Type B pancreatic cell (in vitro differentiated cells): ENCODE data around the gene F2. TPM values are rescaled to one million over a fixed set of nuclear protein-coding genes. Genes with fewer than 3 reads are reported as not detected.
A peak's percentile ranks its signal among the peaks of the same experiment; 100 is the strongest.
"Not testable (repeated sequence)": the region's sequence is repeated elsewhere in the genome, so short reads cannot be mapped to it uniquely, and the experiment has no call there.

Experiments used
- DNase-seq: peaks from one replicate; pipeline ENCODE4 v3.0.0; 2021; ENCODE audit warnings: mixed read lengths; ENCODE audit not compliant: unreplicated experiment; ENCODE audit errors: extremely low spot score
- H3K27ac Mint-ChIP-seq: 2 replicates; pipeline ENCODE4 v1.8.0; 2021; ENCODE audit warnings: mild to moderate bottlenecking, mixed read lengths
- H3K27me3 Mint-ChIP-seq: 2 replicates; pipeline ENCODE4 v1.8.0; 2021; ENCODE audit warnings: mixed read lengths
- H3K36me3 Mint-ChIP-seq: 2 replicates; pipeline ENCODE4 v1.8.0; 2021; ENCODE audit warnings: mixed read lengths
- H3K4me1 Mint-ChIP-seq: one replicate; pipeline ENCODE4 v1.8.0; 2021; ENCODE audit warnings: mixed read lengths; ENCODE audit not compliant: unreplicated experiment
- H3K4me3 Mint-ChIP-seq: 2 replicates; pipeline ENCODE4 v1.8.0; 2021; ENCODE audit warnings: mild to moderate bottlenecking, mixed read lengths
- H3K9me3 Mint-ChIP-seq: 2 replicates; pipeline ENCODE4 v1.8.0; 2021; ENCODE audit warnings: mixed read lengths
- CTCF ChIP-seq: fragments of 200-600 bp; sonication (generic); conservative IDR thresholded peaks from 2 replicates; pipeline ENCODE4 v1.5.0; 2021; ENCODE audit warnings: antibody characterized with exemption, mild to moderate bottlenecking
- total RNA-seq: library from RNA; stranded (reverse); gene quantifications from 2 replicates; pipeline ENCODE4 v1.2.1, GENCODE V29; 2021; ENCODE audit warnings: low replicate concordance

F2 gene
- total RNA-seq, 1 donor from 2014 or later, result 9.5 TPM

GRCh38 chr11:46712874-46713576, 6.0 kb upstream of the F2 start:
- Mint-ChIP-seq H3K36me3 (no peaks in the 10 kb centered on the region), H3K9me3 (no peaks in the 10 kb centered on the region), H3K4me3 (no peak overlapping the region)

DNA sequence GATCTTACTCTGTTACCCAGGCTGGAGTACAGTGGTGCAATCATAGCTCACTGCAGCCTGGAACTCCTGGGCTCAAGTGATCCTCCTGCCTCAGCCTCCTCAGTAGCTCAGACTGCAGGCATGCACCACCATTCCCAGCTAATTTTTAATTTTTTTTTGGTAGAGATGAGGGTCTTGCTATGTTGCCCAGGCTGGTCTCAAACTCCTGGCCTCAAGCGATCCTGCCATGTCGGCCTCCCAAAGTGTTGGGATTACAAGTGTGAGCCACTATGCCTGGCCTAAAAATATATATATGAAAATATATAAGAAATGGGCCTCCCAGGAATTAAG, 1.2 kb upstream of the F2 start:
- not testable (repeated sequence) for H3K27me3 Mint-ChIP-seq, H3K9me3 Mint-ChIP-seq, DNase-seq, H3K4me1 Mint-ChIP-seq, H3K27ac Mint-ChIP-seq, H3K4me3 Mint-ChIP-seq, H3K36me3 Mint-ChIP-seq

More at GRCh38 chr11:46712874-46713576, 6.0 kb upstream of the F2 start:
- DNase-seq, result no peak
- no peak for TF ChIP-seq CTCF
- H3K4me1 Mint-ChIP-seq, result no peaks in the 10 kb centered on the region
- H3K27ac Mint-ChIP-seq, result no peak overlapping the region
- H3K27me3 Mint-ChIP-seq, result no peaks in the 10 kb centered on the region

DNA sequence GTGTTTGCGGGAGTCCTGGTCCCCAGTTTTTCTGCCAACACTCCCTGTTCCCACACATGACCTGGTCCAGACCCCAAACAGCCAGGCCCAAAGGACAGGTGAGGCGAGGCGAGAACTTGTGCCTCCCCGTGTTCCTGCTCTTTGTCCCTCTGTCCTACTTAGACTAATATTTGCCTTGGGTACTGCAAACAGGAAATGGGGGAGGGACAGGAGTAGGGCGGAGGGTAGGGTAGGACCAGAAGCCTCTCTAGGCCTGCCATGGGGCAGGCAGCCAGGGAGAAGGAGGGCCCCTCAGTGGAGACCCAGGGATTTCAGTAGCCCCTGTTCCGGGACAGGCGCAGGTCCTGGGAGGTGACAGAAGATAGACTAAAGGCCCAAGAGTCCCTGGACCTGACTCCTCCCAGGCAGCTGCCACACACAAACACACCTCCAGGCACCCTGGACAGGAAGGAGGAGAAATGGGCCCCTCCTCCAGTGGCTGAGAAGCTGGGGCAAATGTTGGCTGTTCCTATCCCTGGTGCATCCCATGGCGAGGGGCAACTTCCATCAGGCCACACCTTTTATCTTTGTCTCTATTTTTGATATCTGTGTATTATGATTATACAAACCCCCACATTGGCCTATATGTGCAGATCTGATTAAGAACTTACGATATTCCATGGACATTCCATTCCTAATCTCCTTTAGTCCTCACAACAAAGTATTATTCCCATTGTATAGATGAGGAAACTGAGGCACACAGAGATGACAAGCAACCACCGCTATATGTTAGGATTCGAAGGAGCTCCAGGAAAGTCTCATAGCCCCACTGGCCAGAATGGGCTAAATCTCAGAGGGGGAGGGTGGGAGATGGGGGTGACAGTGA, 626 bp upstream of the F2 start:
- no peak overlapping the region for H3K4me3 Mint-ChIP-seq
- H3K36me3 Mint-ChIP-seq, result no peaks in the 10 kb centered on the region
- no peak for TF ChIP-seq CTCF
- H3K27ac Mint-ChIP-seq, result peak overlapping the region; percentile 51
- no peaks in the 10 kb centered on the region for H3K9me3 Mint-ChIP-seq
- no peaks in the 10 kb centered on the region for H3K4me1 Mint-ChIP-seq
- no peak for DNase-seq
- no peaks in the 10 kb centered on the region for H3K27me3 Mint-ChIP-seq

- H3K4me1 Mint-ChIP-seq, result no peaks in the 10 kb centered on the region
- no peaks in the 10 kb centered on the region for H3K27me3 Mint-ChIP-seq
- no peak for TF ChIP-seq CTCF
- no peaks in the 10 kb centered on the region for H3K36me3 Mint-ChIP-seq
- H3K9me3 Mint-ChIP-seq, result no peaks in the 10 kb centered on the region
- H3K27ac Mint-ChIP-seq, result no peak overlapping the region
- no peak for DNase-seq
- H3K4me3 Mint-ChIP-seq, result no peak overlapping the region
These were observed 668 bp downstream of the F2 start for GRCh38 chr11:46719543-46720218.

- TF ChIP-seq CTCF, result no peak
- H3K4me1 Mint-ChIP-seq, result no peaks in the 10 kb centered on the region
- no peak overlapping the region for H3K4me3 Mint-ChIP-seq
- DNase-seq, result no peak
- no peaks in the 10 kb centered on the region for H3K27me3 Mint-ChIP-seq
- peak overlapping the region; percentile 5 for H3K27ac Mint-ChIP-seq
- H3K36me3 Mint-ChIP-seq, result no peaks in the 10 kb centered on the region
- H3K9me3 Mint-ChIP-seq, result no peaks in the 10 kb centered on the region
These were observed 2.3 kb downstream of the F2 start for GRCh38 chr11:46721286-46721685.
